Mesenchymal stem cell (in vitro differentiated cells and primary cell): ENCODE results near the gene SLC12A6.

Experiments
- DNase-seq: peaks from one replicate; pipeline ENCODE4 v3.0.0-alpha.2; 2013
- H2AFZ ChIP-seq: one replicate; pipeline ENCODE4 v1.6.1; 2013; ENCODE audit warnings: low read depth, mild to moderate bottlenecking, control low read depth, inconsistent platforms, low read length, moderate library complexity
- H2AK5ac ChIP-seq: 2 replicates; pipeline ENCODE4 v1.6.1; 2013; ENCODE audit warnings: low read length, moderate library complexity, mild to moderate bottlenecking, inconsistent platforms; ENCODE audit not compliant: severe bottlenecking
- H2BK120ac ChIP-seq: one replicate; pipeline ENCODE4 v1.6.1; 2013; ENCODE audit warnings: low read depth, mild to moderate bottlenecking, inconsistent platforms, low read length, moderate library complexity
- H2BK12ac ChIP-seq, 2 experiments: one replicate each; pipeline ENCODE4 v1.6.1; 2013; ENCODE audit warnings: inconsistent platforms in 2 of 2, low read length in 2 of 2, mild to moderate bottlenecking in 2 of 2, moderate library complexity in 2 of 2, control low read depth in 1 of 2
- H2BK15ac ChIP-seq: one replicate; pipeline ENCODE4 v1.6.1; 2013; ENCODE audit warnings: mild to moderate bottlenecking, low read depth, inconsistent platforms; ENCODE audit not compliant: poor library complexity, severe bottlenecking
- H2BK5ac ChIP-seq: 2 replicates; pipeline ENCODE4 v1.6.1; 2013; ENCODE audit warnings: low read depth, mild to moderate bottlenecking, low read length, control low read depth, inconsistent platforms; ENCODE audit not compliant: poor library complexity, severe bottlenecking
- H3K14ac ChIP-seq, 2 experiments: one replicate each; pipeline ENCODE4 v1.6.1; 2013; ENCODE audit warnings: inconsistent platforms in 2 of 2, low read length in 2 of 2, control low read depth in 1 of 2, mild to moderate bottlenecking in 1 of 2, moderate library complexity in 1 of 2
- H3K18ac ChIP-seq, 2 experiments: one replicate each; pipeline ENCODE4 v1.6.1; 2013; ENCODE audit warnings: inconsistent platforms in 2 of 2, low read length in 2 of 2, control low read depth in 1 of 2, low read depth in 1 of 2, mild to moderate bottlenecking in 1 of 2
- H3K23ac ChIP-seq, 2 experiments: one replicate each; pipeline ENCODE4 v1.6.1; 2013; ENCODE audit warnings: inconsistent platforms in 2 of 2, low read length in 2 of 2, mild to moderate bottlenecking in 2 of 2, moderate library complexity in 2 of 2, control low read depth in 1 of 2
- H3K27ac ChIP-seq: 2 replicates; pipeline ENCODE4 v1.5.1; 2013; ENCODE audit warnings: mild to moderate bottlenecking, moderate library complexity, low read length, control low read depth, inconsistent platforms; ENCODE audit not compliant: poor library complexity, severe bottlenecking
- H3K27me3 ChIP-seq, 2 experiments: 2 replicates each; pipeline versions ENCODE4 v1.6.1 to v1.7.0; 2013; ENCODE audit warnings: low read length in 2 of 2, mild to moderate bottlenecking in 2 of 2, moderate library complexity in 2 of 2, control low read depth in 1 of 2, inconsistent platforms in 1 of 2; ENCODE audit not compliant: control insufficient read depth in 1 of 2, insufficient read depth in 1 of 2
- H3K36me3 ChIP-seq, 2 experiments: 2 replicates each; pipeline versions ENCODE4 v1.6.1 to v1.7.0; 2013; ENCODE audit warnings: low read length in 2 of 2, control low read depth in 1 of 2, inconsistent platforms in 1 of 2, low read depth in 1 of 2, mild to moderate bottlenecking in 1 of 2; ENCODE audit not compliant: insufficient read depth in 2 of 2, control insufficient read depth in 1 of 2
- H3K4ac ChIP-seq, 2 experiments: one replicate each; pipeline ENCODE4 v1.6.1; 2013; ENCODE audit warnings: inconsistent platforms in 2 of 2, low read length in 2 of 2, mild to moderate bottlenecking in 2 of 2, moderate library complexity in 2 of 2, control low read depth in 1 of 2, low read depth in 1 of 2
- H3K4me1 ChIP-seq: 2 replicates; pipeline ENCODE4 v1.6.1; 2013; ENCODE audit warnings: low read depth, low read length, control low read depth; ENCODE audit not compliant: control insufficient read depth, insufficient read depth
- H3K4me2 ChIP-seq: 2 replicates; pipeline ENCODE4 v1.6.1; 2013; ENCODE audit warnings: low read length, mild to moderate bottlenecking, inconsistent platforms; ENCODE audit not compliant: poor library complexity, severe bottlenecking
- H3K4me3 ChIP-seq, 2 experiments: 2 replicates each; pipeline versions ENCODE4 v1.5.1 to v1.7.0; 2013; ENCODE audit warnings: low read length in 2 of 2, mild to moderate bottlenecking in 2 of 2, control low read depth in 1 of 2, low read depth in 1 of 2; ENCODE audit not compliant: insufficient read depth in 1 of 2
- H3K79me1 ChIP-seq: replicated peaks from 2 replicates; pipeline ENCODE4 v1.6.1; 2013; ENCODE audit warnings: mild to moderate bottlenecking, control low read depth, low read length, inconsistent platforms; ENCODE audit not compliant: poor library complexity, severe bottlenecking
- H3K9ac ChIP-seq: 2 replicates; pipeline ENCODE4 v1.7.0; 2013; ENCODE audit warnings: mild to moderate bottlenecking, low read length, moderate library complexity
- H3K9me3 ChIP-seq: 2 replicates; pipeline ENCODE4 v1.7.0; 2013; ENCODE audit warnings: mild to moderate bottlenecking, low read length; ENCODE audit not compliant: control insufficient read depth
- H4K8ac ChIP-seq: one replicate; pipeline ENCODE4 v1.6.1; 2013; ENCODE audit warnings: inconsistent platforms, mild to moderate bottlenecking, low read length, moderate library complexity
- H4K91ac ChIP-seq: one replicate; pipeline ENCODE4 v1.6.1; 2013; ENCODE audit warnings: mild to moderate bottlenecking, low read length, inconsistent platforms
- WGBS: methylation state at CpG from one replicate; pipeline ENCODE4 v1.1.7; 2013; ENCODE audit warnings: mixed read lengths; 5-methylcytosine and 5-hydroxymethylcytosine counted together

Gene SLC12A6

DNA sequence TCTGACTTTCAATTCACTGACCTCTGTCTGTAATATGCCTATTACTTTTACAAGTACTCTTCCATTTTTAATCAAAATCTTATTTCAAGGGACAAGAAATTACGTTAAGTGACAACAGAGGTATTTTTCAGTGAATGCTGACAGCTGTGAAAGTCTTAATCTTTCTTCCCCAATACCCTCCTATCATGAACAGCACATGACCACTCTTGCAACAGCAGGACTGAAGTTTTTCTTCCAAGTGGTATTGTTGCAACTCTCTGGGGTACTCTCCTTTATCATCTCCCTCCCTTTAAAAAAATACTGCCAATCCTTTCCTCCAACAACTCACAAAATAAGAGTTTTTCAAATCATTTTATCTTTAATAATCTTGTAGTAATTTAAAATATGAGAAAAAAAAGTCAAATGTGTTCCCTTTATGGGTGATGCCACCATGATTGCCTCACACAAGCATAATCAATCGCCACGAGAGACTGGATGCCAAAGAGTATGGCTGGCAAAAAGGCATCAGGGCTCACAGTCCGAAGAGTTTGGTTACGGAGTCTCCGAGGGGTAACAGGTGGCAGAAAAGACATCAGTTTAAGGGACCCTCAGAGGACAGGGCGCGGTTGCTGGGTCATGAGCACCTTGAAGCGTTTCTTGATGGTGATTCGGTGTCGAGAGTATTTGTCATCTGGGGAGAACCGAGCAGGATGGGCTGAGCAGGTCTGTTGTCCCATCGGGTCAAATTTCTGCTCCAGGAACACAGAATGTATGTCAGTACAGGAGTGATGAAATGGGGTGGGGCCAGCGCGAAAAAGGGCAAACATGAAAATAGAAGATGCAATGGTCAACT lies 4.0 kb upstream of the SLC12A6 start:
- Histone ChIP-seq H3K14ac (no peak overlapping the region), H2AFZ (no peak overlapping the region), H2AK5ac (no peak overlapping the region), H3K4me2 (no peak overlapping the region), H3K4me1 (peaks cover 9% of the 10 kb centered on the region), H3K4ac (peak overlapping the region in 1 of 2 experiments; percentile 35), H3K27me3 (no peaks in the 10 kb centered on the region), H2BK12ac (peak overlapping the region in 1 of 2 experiments; percentile 3), H3K18ac (no peak overlapping the region), H2BK120ac (no peak overlapping the region), H2BK15ac (no peak overlapping the region), H4K91ac (no peak overlapping the region), H3K9ac (peak overlapping the region; percentile 97), H3K23ac (no peak overlapping the region), H2BK5ac (no peak overlapping the region), H3K36me3 (peaks cover 7 to 32% of the 10 kb centered on the region in 2 experiments), H3K27ac (no peak overlapping the region), H3K9me3 (no peaks in the 10 kb centered on the region), H3K79me1 (peaks cover 15% of the 10 kb centered on the region), H4K8ac (no peak overlapping the region), H3K4me3 (peak overlapping the region in 1 of 2 experiments; percentile 100)
- peak; percentile 2 for DNase-seq
- WGBS, result 92% methylated on average over 13 of the region's 15 CpGs

- Histone ChIP-seq H2BK120ac (no peak overlapping the region), H3K23ac (no peak overlapping the region), H3K14ac (no peak overlapping the region), H4K91ac (no peak overlapping the region), H2BK12ac (no peak overlapping the region), H2BK15ac (no peak overlapping the region), H2AK5ac (no peak overlapping the region), H3K36me3 (peaks cover 7 to 32% of the 10 kb centered on the region in 2 experiments), H3K4ac (no peak overlapping the region), H2AFZ (no peak overlapping the region), H3K9ac (no peak overlapping the region), H3K27me3 (no peaks in the 10 kb centered on the region), H3K4me1 (peaks cover 11% of the 10 kb centered on the region), H3K79me1 (peaks cover 22% of the 10 kb centered on the region), H2BK5ac (no peak overlapping the region), H3K18ac (no peak overlapping the region), H3K4me2 (no peak overlapping the region), H3K27ac (no peak overlapping the region), H3K9me3 (no peaks in the 10 kb centered on the region), H3K4me3 (no peak overlapping the region), H4K8ac (no peak overlapping the region)
- WGBS, result 97% methylated on average over 3 of the region's 3 CpGs
- DNase-seq, result no peak
These were observed 2.4 kb upstream of the SLC12A6 start for GRCh38 chr15:34339946-34340345.

DNA sequence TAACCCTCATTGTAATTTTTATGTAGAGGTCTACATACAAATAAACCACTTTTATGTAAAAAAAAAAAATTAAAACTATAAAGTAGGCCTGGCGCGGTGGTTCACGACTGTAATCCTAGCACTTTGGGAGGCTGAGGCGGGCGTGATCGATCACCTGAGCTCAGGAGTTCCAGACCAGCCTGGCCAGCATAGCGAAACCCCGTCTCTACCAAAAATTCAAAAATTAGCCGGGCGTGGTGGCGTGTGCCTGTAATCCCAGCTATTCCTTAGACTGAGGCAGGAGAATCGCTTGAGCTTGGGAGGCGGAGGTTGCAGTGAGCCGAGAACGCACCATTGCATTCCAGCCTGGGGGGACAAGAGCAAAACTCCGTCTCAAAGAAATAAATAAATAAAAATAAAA lies 766 bp upstream of the SLC12A6 start:
- peaks cover 22% of the 10 kb centered on the region for H3K79me1 ChIP-seq
- WGBS, result 74% methylated on average over 15 of the region's 16 CpGs
- H2AK5ac ChIP-seq, result no peak overlapping the region
- H4K8ac ChIP-seq, result peak overlapping the region; percentile 36
- no peak overlapping the region for H3K27ac ChIP-seq
- H3K23ac ChIP-seq, result no peak overlapping the region
- H2AFZ ChIP-seq, result no peak overlapping the region
- peak overlapping the region; percentile 79 for H3K9ac ChIP-seq
- H2BK120ac ChIP-seq, result no peak overlapping the region
- H2BK12ac ChIP-seq, result no peak overlapping the region
- DNase-seq, result no peak
- H2BK15ac ChIP-seq, result peak overlapping the region; percentile 21
- no peak overlapping the region for H3K18ac ChIP-seq
- peak overlapping the region in 1 of 2 experiments; percentile 94 for H3K4me3 ChIP-seq
- peak overlapping the region; percentile 67 for H3K4me2 ChIP-seq
- H4K91ac ChIP-seq, result no peak overlapping the region
- no peaks in the 10 kb centered on the region for H3K9me3 ChIP-seq
- H2BK5ac ChIP-seq, result no peak overlapping the region
- H3K4me1 ChIP-seq, result peaks cover 11% of the 10 kb centered on the region
- no peaks in the 10 kb centered on the region for H3K27me3 ChIP-seq
- H3K14ac ChIP-seq, result no peak overlapping the region
- peaks cover 7 to 32% of the 10 kb centered on the region in 2 experiments for H3K36me3 ChIP-seq
- no peak overlapping the region for H3K4ac ChIP-seq

- peak overlapping the region; percentile 87 for H3K9ac ChIP-seq
- H3K27ac ChIP-seq, result no peak overlapping the region
- peak overlapping the region; percentile 84 for H2AFZ ChIP-seq
- H2BK120ac ChIP-seq, result no peak overlapping the region
- no peaks in the 10 kb centered on the region for H3K27me3 ChIP-seq
- no peak overlapping the region for H2AK5ac ChIP-seq
- no peak overlapping the region for H2BK12ac ChIP-seq
- H4K91ac ChIP-seq, result no peak overlapping the region
- H3K4me2 ChIP-seq, result peak overlapping the region; percentile 97
- H3K18ac ChIP-seq, result peak overlapping the region in 1 of 2 experiments; percentile 89
- peak overlapping the region; percentile 79 to 94 for H3K4me3 ChIP-seq
- H3K36me3 ChIP-seq, result peaks cover 7 to 32% of the 10 kb centered on the region in 2 experiments
- H3K23ac ChIP-seq, result no peak overlapping the region
- H3K79me1 ChIP-seq, result peaks cover 22% of the 10 kb centered on the region
- H3K14ac ChIP-seq, result peak overlapping the region in 1 of 2 experiments; percentile 95
- H3K4me1 ChIP-seq, result peaks cover 14% of the 10 kb centered on the region
- no peaks in the 10 kb centered on the region for H3K9me3 ChIP-seq
- H3K4ac ChIP-seq, result no peak overlapping the region
- 5% methylated on average over 26 of the region's 26 CpGs for WGBS
- DNase-seq, result no peak
- no peak overlapping the region for H2BK5ac ChIP-seq
- H4K8ac ChIP-seq, result peak overlapping the region; percentile 35
- H2BK15ac ChIP-seq, result peak overlapping the region; percentile 60
These were observed 507 bp downstream of the SLC12A6 start for GRCh38 chr15:34336991-34337556.
